ENCODE data around the gene COPG1.

GRCh38 chr3:129218742-129219141 is 30.7 kb upstream of the COPG1 start:
- TF ChIP-seq CTCF (conservative IDR thresholded peaks at IDR 0.05; ENCODE audit: low read depth, low read length) (no peak), EZH2 (IDR thresholded peaks at IDR 0.05; ENCODE audit: low read length, unreplicated experiment) (no peak), EZH2phosphoT487 (IDR thresholded peaks at IDR 0.05; ENCODE audit: borderline replicate concordance, low read length) (no peak)
